GM10248 (cell line): ENCODE results near the gene VCP.

Source experiments
- CTCF ChIA-PET: fragments of 300-600 bp; sonication (Branson Sonifier 250); formaldehyde crosslinking; extraction: SDS; loops from one replicate; lab custom pipeline; 2021; ENCODE audit warnings: antibody characterized with exemption; lab: Yijun Ruan, JAX
- POLR2A ChIA-PET: fragments of 350-650 bp; sonication (Branson Sonifier 250); formaldehyde crosslinking; extraction: SDS; loops from one replicate; lab custom pipeline; 2020; ENCODE audit warnings: antibody characterized with exemption; lab: Yijun Ruan, JAX
- DNase-seq: peaks from one replicate; pipeline ENCODE4 v3.0.0; 2012; ENCODE audit errors: extremely low spot score
- TF ChIP-seq, protein P1 (sequence below): IDR thresholded peaks from 2 replicates; pipeline ENCODE4 v1.5.1; 2012; ENCODE audit warnings: mild to moderate bottlenecking, low read depth; ENCODE audit errors: extremely low read depth, missing control alignments, control extremely low read depth

VCP gene

DNA sequence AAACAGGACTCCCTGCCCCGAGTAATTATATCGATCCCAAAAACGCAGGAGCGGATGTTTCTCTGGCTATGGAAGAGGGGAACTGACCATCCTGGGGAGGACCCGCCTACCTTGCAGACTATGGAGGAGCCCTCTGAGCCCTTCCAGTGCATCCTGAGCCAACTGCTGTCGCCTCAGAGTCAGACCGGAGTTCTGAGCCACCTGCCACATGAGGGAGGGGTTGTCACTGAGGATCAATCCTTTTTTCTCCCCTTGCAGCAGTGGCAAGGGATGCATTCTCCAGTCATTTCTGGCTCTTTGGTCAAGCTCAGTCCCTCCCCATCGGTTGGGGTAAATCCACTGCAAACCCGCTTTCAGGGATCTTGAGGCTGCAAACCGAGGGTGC is 6.6 kb upstream of the VCP start:
- CTCF ChIA-PET = interaction anchor here (1.0 to 13.4 kb wide), 7 partner anchors 8 to 568 kb away, joined by 3 to 177 read pairs (median 7); partner anchors contain the start of genes ATOSB and PIGO
- POLR2A ChIA-PET = interaction anchor here (1.0 to 1.5 kb wide), 3 partner anchors 11 to 86 kb away, joined by 3 to 4 read pairs (median 4); no protein-coding TSS in a partner anchor
- DNase-seq = no peak
- TF ChIP-seq, protein P1, sequence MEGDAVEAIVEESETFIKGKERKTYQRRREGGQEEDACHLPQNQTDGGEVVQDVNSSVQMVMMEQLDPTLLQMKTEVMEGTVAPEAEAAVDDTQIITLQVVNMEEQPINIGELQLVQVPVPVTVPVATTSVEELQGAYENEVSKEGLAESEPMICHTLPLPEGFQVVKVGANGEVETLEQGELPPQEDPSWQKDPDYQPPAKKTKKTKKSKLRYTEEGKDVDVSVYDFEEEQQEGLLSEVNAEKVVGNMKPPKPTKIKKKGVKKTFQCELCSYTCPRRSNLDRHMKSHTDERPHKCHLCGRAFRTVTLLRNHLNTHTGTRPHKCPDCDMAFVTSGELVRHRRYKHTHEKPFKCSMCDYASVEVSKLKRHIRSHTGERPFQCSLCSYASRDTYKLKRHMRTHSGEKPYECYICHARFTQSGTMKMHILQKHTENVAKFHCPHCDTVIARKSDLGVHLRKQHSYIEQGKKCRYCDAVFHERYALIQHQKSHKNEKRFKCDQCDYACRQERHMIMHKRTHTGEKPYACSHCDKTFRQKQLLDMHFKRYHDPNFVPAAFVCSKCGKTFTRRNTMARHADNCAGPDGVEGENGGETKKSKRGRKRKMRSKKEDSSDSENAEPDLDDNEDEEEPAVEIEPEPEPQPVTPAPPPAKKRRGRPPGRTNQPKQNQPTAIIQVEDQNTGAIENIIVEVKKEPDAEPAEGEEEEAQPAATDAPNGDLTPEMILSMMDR = no peak

DNA sequence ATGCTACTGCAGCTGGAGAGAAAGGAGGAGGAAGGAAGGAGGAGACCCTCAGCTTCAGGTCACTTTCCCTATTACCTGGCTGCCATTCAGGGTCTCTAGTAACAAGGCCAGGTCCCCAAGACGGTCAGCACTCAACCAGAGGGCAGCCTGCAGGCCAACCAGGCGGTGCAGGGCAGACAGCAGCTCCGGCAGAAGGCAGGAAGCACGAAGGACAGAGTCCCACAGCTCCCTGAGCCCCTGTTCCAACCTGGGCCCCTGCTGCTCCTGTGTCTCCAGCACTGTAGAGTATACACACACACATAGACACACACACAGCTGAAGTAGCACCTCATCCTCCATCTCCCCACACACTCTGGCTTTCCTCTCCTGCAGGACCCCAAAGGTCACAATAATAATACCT is 5.6 kb upstream of the VCP start:
- no peak for DNase-seq
- ChIA-PET CTCF (interaction anchor here (0.6 to 13.4 kb wide), 5 partner anchors 16 to 525 kb away, joined by 3 to 177 read pairs (median 21); partner anchors contain the start of gene PIGO), POLR2A (interaction anchor here (0.5 kb wide), 1 partner anchor 9 kb away, joined by 3 read pairs; no protein-coding TSS in a partner anchor)
- TF ChIP-seq, protein P1 = no peak

DNA sequence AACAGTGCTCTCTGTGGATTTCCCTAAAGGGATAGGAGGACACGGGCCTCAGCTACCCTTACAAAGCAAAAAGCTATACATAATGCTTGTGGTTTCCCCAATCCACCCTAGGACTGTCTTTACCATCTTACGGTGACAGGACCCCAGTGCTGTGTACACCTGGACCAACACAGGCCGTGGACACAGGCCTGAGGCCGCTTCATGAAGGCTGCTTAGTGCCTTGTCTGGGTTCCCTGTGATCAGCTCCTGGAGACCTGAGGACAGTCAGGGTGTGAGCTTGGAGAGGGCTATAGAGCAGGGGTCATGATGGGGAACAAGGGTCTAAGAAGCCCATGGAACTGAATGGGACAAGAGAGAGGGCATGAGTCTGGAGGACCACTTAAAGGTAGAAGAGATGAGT is 4.4 kb upstream of the VCP start:
- ChIA-PET POLR2A (no interaction called here), CTCF (interaction anchor here (0.8 to 13.4 kb wide), 6 partner anchors 17 to 178 kb away, joined by 3 to 177 read pairs (median 6); partner anchors contain the start of genes DNAJB5, PIGO and STOML2)
- TF ChIP-seq, protein P1 = no peak
- DNase-seq = no peak

DNA sequence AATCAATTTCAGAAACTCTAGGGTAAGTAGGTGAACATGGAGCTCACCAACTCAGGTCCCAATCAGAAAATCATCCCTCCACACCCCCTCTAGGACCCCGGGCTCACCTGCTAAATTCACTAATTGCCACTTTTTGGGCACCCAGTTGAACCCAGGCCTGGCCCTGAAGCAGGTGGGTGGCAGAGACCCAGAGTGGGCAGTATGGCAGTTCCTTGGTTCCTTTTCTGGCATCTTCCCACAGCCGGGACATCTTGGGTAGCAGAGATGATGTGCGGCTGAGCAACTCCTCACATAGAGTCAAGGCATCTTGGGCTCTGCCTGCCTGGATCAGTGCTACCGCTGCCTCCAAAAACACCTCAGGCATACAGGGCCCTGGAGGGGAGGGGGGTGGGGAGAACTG is 2.9 kb upstream of the VCP start:
- no peak for DNase-seq
- TF ChIP-seq, protein P1 = no peak
- ChIA-PET CTCF (interaction anchor here (0.9 to 13.4 kb wide), 3 partner anchors 19 to 429 kb away, joined by 3 to 177 read pairs (median 4); partner anchors contain the start of genes GALT and PIGO), POLR2A (no interaction called here)

DNA sequence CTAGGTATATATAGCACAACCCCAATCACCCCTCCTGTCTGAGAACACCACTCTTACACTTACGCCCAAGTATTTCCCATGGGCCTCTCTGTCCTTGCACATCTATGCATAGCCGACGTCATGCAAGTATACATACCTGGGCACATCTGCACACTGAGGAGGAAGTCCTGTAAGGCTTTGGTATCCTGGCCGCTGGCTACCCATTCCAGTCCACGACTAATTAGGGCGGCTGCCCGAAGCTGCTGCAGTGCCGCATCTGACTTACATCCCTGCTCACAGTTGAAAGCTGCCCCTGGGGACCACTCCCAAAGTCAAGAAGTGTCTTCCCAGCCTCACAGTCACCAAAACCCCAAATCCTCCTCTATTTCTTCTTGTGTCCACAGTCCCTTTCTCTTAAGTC is 2.4 kb upstream of the VCP start:
- TF ChIP-seq, protein P1 = no peak
- ChIA-PET POLR2A (no interaction called here), CTCF (interaction anchor here (0.9 to 13.4 kb wide), 3 partner anchors 19 to 428 kb away, joined by 3 to 177 read pairs (median 4); partner anchors contain the start of genes GALT and PIGO)
- no peak for DNase-seq

DNA sequence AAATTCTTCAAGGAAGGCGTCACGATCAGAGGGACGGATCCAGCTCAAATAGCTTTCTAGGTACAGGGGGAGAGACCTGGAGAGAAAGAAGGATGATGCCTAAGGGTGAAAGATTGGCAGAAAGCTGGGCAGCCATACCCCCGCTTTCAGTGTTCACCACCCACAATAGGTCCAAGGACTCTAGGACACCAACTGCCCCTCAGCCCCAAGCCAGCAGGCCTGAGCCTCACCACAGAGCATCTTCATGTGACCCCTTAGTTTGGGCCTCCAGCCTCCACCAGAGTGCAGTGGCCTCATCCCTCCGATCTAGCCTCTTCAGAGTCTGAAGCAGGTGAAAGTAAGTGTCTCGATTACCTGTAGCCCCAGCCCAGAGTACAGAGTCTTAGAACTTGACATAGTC is 1.7 kb upstream of the VCP start:
- DNase-seq = no peak
- ChIA-PET CTCF (interaction anchor here (0.9 to 13.4 kb wide), 2 partner anchors 20 to 428 kb away, joined by 3 to 177 read pairs; partner anchors contain the start of genes GALT and PIGO), POLR2A (no interaction called here)
- TF ChIP-seq, protein P1 = no peak
